ENCODE measurements around the gene CHAD.
A peak's percentile ranks its signal among the peaks of the same experiment; 100 is the strongest.
"Not testable (repeated sequence)": the region's sequence is repeated elsewhere in the genome, so short reads cannot be mapped to it uniquely, and the experiment has no call there.

The CHAD gene

DNA sequence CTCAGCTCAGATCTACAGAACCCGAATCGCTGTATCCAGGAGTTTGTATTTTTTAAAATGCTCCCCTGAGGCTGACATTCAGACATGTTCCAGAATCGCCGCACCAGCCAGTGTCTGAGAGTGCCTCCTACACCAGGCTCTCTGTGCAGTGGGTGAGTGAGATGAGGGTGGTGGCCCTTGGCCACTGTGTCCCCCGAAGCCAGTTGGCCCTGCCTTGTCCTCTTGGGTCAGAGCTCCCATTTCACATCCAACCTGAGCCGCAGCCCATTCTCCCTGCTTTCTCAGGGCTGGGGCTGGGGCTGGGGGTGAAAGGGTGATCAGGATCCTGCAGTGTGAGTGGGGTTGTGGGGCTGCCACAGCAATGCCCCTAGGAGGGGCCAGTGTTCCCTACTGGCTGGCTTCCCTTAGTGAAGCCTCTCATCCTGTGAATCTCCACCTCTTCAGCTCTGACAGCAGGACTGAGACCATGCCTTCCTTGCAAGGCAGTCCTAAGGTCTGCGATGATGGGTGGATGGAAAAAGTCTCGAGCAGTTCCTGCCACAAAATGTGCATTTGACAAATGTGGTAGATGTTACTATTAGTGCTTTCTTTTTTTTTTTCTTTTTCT, 26.6 kb upstream of the CHAD start:
- no peak for DNase-seq (ENCODE audit: low read depth in 2 of 2)

DNA sequence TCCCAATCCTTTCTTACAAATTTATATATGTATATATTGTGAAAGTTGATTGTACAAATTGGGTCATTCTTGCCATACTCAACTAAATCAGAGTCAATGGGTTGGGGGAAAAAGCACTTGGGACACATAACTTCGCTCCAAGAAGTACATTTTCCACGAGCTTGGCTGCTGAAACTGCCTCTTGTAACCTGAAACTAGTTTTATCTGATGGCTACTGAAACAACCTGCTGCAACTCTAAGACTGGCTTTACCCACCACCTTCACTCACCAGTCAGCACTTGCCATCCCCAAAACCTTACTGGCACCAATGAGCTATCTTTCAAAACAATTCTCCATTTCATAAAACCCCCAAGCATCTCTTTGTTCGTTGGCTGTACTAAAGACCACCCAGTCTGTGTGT, 25.1 kb upstream of the CHAD start:
- no peak for DNase-seq (ENCODE audit: low read depth in 2 of 2)

DNA sequence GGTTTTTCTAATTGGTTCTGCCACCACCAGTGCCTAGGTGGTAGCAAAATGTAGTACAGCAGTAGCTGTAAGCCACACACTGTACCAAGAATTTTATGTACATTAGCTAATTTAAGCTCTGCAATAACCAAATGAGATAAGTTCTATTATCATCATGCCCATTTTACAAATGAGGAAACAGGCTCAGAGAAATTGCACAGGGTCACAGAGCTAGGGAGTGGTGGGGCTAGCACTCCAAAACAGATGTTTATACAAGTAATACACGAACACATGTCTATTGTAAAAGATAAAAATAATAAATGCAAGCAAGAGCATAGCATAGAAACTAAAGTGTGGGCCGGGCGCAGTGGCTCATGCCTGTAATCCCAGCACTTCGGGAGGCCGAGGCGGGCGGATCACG, 23.5 kb upstream of the CHAD start:
- no peak for DNase-seq (ENCODE audit: low read depth in 2 of 2)

DNA sequence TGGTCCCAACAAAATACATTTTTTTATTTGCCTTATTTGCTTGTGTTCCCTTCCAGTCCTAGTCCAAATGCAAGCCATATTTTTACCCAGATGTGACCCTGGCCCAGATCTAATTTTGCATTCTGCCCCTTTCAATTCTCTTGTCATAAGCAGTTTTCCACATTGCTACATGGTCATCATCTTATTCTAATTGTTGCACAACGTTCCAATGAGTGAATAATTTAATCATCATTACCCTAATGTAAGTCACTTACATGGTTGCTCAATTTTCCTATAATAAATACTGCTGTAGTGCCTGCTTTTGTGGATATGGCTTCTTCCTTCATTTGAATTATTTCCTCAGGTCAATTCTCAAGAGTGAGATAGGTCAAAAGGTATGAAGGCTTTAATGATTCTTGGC, 22.8 kb upstream of the CHAD start:
- DNase-seq (ENCODE audit: low read depth in 2 of 2) = no peak

DNA sequence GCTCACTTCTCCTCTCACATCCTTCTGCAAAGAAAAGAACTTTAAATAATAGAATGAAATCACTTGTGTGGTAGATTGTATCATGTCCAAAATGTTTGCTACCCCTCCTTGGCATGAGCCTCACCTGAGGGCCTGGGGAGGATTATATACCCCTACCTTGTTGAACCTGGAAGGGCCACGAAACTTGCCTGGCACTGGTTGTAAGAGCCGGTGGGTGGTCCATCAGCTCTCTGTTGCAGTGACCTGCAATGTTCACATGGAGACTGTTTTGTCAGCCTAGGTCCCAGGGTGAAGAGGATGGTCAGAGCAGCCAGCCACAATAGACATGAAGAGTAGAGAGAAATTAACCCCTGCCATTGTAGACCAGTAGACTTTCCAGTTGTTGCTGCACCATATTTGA, 20.2 kb upstream of the CHAD start:
- DNase-seq (ENCODE audit: low read depth in 2 of 2) = no peak

DNA sequence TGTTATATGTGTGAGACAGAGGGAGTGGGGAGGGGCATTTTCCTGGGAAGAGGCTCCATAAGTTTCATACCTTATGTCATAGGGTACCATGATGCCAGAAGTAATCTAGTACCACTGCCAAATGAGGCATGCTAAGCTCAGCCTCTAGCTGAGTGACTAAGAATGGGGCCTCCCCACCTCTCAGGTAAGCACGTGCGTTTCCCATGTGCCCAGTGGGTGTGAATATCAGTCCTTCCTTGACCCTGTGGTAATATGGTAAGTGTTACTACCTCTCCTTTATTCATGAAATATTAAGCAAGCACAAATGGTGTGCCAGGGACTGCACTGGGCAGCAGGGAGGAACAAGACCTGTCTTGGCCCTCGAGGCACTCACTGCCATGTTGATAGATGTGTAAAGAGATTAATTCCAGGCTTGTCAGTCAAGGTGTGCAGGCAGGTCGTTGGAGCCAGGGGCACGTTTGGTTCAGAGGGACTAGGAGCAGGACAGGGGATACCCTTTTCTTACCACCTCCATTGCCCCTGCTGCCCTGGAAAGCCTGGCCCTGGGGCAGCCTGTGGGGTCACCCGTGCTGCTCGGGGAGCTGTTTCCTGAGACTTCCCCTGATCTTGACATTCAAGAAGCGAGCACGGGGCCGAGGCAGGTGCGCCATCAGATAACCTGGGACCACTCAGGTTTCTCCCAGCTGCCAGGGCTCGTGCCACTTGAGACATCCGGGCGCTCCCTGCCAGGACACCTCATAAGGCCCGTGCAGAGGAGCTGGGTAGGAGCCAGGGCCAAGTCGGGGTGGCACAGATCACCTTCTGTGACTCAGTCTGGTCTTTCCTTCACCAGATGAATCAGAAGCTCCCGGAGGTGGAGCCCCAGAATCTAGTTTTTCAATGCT, 18.8 kb upstream of the CHAD start:
- DNase-seq (ENCODE audit: low read depth in 2 of 2) = no peak

DNA sequence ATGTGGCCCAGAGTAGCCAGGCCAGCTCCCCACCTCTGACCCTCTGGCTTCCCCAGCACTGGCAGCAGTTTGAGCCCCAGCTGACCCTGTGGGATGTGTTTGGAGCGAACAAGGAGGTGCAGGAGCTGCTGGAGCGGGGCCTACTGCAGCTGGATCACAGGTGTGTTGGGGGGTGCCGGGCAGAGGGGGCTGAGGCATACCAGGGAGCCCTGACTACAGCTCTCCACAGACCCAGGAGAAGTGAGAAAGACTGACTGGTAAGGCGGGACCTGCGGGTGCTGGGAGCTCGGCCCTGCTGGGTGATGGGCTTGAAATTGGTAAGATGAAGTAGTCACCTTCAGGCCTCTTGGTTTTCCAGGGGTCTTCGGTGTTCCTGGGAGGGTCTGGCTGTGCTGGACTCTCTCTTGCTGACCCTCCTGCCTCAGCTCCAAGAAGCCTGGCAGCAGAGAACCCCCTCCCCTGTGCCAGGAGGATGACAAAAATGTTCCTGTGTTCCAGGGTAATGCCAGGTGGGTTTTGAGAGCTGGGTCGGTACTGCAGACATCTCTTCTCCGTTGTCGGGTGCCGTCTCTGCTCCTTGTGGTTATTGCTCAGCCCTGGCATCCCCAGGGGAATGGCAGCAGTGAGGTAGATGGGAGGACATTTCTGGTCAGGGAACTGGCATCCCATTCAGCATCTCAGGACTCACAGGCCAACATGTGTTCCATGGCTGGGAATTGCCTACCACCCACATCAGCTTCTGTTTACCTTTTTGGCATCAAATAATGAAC, 15.9 kb upstream of the CHAD start:
- no peak for DNase-seq (ENCODE audit: low read depth in 2 of 2)

DNA sequence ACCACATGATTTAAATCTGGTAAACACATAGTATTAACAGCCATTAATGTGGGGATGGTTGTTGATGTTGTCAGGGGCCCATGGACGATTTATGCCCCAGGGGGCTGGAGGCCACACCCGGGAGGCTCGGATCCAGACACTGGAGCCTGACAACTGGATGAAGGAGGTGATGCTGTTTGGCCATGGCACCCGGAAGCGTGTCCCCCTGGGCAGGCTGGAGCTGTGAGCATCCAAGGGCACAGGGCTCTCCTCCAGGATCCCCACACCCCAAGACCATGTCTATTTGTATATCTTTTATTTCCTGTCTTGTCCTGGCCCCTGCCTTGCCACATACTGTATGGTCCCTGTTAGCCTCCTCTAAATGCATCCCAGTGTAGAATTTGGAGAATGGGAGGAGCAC, 14.6 kb upstream of the CHAD start:
- no peak for DNase-seq (ENCODE audit: low read depth in 2 of 2)

DNA sequence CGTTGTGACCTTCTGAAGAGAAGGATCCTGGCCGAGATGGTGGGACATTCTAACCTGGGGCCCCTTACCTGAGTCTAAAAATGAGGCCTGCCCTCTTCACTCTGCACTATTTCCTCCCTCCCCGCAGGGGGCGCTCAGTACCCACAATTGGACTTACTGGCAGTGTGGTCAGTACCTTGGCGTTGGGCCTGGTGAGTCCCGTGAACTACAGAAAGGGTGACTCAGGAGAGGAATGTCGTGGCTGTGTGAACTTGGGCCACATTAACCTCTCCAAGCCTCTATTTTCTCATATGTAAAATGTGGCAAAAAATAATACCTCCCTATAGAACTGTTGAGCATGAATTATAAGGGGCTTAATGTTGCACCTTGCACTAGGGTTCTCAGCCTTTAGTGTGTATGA, 13.8 kb upstream of the CHAD start:
- peak; percentile 41 to 49 for DNase-seq (ENCODE audit: low read depth in 2 of 2)

DNA sequence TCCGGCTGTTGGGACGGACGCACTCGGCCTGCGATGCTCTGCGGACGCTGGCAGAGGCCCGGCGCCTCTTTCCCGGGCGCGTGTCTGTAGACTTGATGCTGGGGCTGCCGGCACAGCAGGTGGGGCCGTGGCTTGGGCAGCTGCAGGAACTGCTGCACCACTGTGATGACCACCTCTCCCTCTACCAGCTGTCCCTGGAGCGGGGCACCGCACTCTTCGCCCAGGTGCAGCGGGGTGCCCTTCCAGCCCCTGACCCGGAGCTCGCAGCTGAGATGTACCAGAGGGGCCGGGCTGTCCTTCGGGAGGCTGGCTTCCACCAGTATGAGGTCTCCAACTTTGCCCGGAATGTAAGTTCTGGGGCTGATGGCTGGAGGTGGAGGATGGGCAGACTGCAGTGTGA, 13.4 kb upstream of the CHAD start:
- no peak for DNase-seq (ENCODE audit: low read depth in 2 of 2)

DNA sequence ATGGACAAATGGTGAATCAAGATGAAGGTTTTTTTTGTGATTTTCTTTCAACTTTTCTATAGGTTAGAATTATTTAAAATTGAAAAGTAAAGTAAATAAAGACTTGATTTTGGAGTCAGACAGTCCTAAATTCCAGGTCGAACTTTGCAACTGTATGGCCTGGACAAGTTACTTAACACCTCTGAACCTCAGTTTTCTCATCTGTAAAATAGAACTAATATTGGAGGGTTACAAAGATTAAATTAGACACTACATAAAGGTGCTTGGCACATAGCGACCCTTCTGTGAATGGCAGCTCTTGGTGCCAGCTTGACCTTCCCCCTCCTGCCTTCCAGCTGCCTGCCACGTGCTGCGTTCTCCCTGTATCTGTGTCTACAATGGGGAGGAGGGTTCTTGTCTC, 13.0 kb upstream of the CHAD start:
- no peak for DNase-seq (ENCODE audit: low read depth in 2 of 2)

DNA sequence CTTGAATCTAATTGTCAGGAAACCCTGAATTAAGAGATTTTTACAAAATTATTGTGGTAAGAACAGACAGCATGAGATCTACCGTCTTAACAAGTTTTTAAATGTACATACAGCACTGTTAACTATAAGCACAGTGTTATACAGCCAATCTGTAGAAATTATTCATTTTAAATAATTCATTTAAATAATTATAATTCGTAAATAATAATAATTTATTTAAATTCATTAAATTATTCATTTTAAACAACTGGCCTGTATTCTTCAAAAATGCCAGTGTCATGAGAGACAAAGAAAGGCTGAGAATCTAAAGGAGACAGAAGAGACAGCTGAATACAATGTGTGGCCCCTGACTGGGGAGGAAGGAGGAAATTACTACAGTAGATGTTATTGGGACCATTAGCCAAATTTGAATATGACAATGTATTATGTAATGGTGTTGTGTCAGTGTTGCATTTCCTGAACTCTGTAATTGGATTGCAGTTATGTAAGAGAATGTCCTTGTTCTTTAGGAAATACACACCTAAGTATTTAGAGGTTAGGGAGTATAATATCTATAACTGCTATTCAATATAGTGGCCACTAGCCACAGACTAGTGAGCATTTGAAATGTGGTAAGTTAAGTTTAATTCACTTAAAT, 12.3 kb upstream of the CHAD start:
- DNase-seq (ENCODE audit: low read depth in 2 of 2) = no peak

DNA sequence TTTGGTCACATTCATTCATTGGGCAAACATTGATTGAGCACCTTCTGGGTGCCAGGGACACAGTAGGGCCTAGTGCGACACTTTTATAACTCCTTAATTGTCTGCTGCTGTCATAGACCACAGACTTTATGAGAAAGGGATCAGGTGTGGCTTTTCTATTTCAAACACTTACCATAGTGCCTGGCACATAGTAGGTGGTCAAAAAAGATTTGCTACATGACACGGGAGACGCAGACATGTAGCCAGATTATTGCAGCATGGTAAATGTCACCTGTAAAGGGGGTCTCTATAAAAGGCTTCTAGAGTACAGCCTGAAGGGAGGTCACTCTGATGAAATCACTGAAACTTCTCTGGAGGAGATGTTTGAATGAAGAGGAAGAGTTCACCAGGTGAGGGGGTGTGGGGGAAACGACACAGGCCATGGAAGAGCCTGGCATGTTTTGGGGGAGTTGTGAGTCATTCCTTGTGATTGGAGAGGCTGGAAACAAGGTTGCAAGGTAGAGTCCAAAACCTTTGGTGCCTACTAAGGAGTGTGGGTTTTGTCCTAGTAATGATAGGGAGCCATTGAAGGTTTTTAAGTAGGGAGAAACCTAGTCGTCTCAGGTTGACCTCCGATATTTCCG, 11.6 kb upstream of the CHAD start:
- no peak for DNase-seq (ENCODE audit: low read depth in 2 of 2)

DNA sequence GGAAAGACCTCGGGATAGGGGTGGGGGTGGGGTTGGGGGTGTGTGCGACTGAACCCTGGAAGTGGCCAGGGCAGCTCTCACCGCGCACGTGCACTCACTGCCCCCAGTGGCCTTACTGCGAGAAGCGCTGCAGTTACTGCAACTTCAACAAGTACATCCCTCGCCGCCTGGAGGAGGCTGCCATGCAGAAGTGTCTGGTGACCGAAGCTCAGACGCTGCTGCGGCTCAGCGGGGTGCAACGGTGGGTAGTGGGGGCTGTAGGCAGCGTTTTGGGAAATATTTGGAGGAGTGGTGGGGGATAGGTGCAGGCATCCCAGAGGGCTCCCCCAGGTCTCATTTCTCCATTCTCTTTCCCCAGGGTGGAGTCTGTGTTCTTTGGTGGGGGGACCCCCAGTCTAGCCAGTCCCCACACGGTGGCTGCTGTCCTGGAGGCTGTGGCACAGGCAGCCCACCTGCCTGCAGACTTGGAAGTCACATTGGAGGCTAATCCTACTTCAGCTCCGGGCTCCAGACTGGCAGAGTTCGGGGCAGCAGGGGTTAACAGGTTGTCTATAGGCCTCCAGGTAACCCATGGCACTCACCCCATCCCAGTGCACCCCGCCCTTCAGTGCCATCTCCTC, 11.0 kb upstream of the CHAD start:
- DNase-seq (ENCODE audit: low read depth in 2 of 2) = peak; percentile 46 to 50

DNA sequence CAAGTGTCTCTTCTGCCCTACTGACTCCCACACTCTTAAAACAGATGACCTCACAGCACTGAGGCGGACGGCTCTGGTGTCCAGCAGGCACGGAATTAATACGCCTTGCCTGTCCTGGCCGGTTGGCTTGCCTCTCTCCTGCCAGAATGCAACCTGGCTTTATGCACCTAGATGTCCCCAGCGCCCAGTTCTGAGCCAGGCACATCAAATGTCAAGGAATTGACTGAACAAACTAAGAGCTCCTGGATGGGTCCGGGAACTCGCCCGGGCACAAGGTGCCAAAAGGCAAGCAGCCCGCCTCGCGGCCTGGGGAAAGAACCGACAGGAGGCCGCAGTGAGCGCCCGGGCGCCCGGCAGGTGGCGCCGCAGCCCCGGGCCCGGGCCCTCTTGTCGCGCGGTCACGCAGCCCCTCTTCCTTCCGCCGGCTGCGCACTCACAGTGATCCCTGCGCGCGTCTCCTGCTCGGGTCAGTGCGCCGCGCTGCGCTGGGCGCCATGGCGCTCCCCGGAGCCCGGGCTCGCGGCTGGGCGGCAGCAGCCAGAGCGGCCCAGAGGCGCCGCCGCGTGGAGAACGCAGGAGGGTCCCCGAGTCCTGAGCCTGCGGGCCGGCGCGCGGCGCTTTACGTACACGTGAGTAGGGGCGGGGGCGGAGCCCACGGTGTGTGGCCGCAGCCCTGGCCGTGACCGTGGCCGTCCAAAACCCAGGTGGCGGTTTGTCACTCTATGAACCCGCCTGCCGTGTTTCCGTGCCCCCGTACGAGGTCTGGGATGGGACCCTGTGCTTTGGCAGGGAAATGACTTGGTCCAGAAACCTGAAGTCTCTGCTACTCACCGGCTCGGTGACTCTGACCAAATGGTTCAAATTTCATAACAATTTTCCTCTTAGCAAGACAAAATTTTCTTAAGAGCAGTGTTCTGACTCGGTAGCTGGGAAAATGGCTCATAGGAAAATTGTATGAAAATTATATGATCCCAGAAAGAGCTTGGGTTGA, 10.0 kb upstream of the CHAD start, which contains the start of gene RSAD1:
Gene RSAD1, plus strand, starts transcription at position 470 of the 991 bp plus-strand sequence. Its CDS starts 25 bp downstream, at position 495.
- peak; percentile 64 to 81 for DNase-seq (ENCODE audit: low read depth in 2 of 2)

DNA sequence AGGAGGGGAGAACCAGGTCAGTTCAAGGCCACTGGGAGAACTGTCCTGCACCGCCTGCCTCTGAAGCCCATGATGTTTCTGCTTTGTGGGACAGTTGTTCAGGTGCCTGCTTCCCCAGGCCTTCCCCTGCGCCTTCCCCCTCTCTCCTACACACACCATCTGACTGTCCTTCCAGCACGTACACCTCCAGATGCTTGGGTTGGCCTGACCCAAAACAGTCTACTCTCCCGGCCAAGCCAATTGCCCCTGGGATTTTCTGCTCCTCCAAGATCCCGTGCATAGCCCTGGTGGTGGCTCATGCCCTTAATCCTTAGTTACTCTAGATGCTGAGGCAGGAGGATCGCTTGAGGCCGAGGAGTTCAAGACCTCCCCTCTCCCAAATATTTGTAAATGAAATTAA, 9.3 kb upstream of the CHAD start:
- no peak for DNase-seq (ENCODE audit: low read depth in 2 of 2)

DNA sequence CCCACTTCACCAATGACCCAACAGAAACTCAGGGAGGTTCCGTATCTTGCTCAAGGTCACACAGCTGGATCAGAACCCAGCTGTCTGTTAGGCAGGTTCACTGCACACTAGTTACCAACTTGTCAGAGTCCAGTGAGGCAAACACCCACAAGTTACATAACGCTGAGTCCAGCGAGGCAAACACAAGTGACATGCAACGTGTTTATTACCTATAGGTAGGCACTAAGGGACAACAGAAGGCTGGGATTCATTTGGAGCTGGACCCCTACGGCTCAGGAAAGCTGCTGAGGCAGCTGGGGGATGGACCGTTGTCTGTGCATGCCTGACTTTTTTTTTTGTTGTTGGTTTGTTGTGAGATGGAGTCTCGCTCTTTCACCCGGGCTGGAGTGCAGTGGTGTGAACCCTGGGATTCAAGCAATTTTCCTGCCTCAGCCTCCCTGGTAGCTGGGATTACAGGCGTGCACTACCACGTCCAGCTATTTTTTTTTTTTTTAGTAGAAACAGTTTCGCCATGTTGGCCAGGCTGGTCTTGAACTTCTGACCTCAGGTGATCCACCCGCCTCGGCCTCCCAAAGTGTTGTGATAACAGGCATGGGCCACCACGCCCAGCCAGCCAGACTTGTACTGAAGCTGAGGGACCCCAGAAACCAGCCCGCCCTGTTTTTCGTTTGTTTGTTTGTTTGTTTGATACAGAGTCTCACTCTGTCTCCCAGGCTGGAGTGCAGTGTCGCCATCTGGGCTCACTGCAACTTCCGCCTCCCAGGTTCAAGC, 8.1 kb upstream of the CHAD start:
- no peak for DNase-seq (ENCODE audit: low read depth in 2 of 2)

DNA sequence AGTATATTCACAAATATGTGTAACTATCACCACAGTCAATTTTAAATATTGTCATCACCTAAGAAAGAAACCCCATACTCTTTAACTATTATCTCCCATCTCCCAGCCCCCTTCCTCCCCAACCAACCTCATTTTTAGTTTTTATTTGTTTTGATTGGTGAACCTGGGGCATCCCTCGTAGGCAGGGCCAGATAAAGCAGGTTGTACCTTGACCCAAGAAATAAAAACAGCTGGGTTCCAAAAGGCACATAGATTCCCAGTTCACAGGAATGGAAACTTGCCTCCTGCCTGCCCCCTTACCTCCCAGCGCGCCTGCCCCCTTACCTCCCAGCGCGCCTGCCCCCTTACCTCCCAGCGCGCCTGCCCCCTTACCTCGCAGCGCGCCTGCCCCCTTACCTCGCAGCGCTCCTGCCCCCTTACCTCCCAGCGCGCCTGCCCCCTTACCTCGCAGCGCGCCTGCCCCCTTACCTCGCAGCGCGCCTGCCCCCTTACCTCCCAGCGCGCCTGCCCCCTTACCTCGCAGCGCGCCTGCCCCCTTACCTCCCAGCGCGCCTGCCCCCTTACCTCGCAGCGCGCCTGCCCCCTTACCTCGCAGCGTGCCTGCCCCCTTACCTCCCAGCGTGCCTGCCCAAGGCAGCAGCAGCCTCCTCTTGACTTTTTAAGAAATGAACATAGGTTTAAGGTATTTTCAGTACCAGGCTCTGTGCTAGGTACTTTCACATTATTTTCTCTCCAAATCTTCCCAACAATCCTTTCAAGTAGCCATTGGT, 7.3 kb upstream of the CHAD start:
- not testable (repeated sequence) for DNase-seq (ENCODE audit: low read depth in 2 of 2)

Data from stimulated activated CD8-positive, alpha-beta memory T cell treated with anti-CD3 and anti-CD28 coated beads, Interleukin-7, amount 100 ng/mL, for 4 hours (primary cell).